NCI-H82 treated with DMSO at 0.1 percent for 48 hours (cell line): ENCODE measurements around the gene VCL.
A peak's percentile ranks its signal among the peaks of the same experiment; 100 is the strongest.

ENCODE experiments used
- DNase-seq: peaks from one replicate; lab custom pipeline; 2025; ENCODE audit not compliant: unreplicated experiment; lab: John Stamatoyannopoulos, UW

The VCL gene

GRCh38 chr10:74150204-74150989 is 152.5 kb downstream of the VCL start, which contains the start of gene AP3M1:
AP3M1 (minus strand) TSS chr10:74150828; CDS start chr10:74138379, 12,449 bp downstream.
- DNase-seq: no peak

- peak; percentile 97 for DNase-seq
Measured at GRCh38 chr10:74150990-74151878, 153.3 kb downstream of the VCL start, which contains the start of gene ADK. ADK (plus strand) TSS chr10:74151221; CDS start chr10:74151279, 58 bp downstream.

GRCh38 chr10:74151879-74152722 is 154.2 kb downstream of the VCL start:
- no peak for DNase-seq

GRCh38 chr10:74153123-74153522 is 155.2 kb downstream of the VCL start:
- no peak for DNase-seq

- DNase-seq: no peak
Measured at GRCh38 chr10:74153676-74154075, 155.8 kb downstream of the VCL start.

- peak; percentile 19 for DNase-seq
Measured at GRCh38 chr10:74156919-74157289, 159.0 kb downstream of the VCL start.

- DNase-seq: no peak
Measured at GRCh38 chr10:74160013-74160412, 162.1 kb downstream of the VCL start.

- no peak for DNase-seq
Measured at GRCh38 chr10:74163319-74164068, 165.6 kb downstream of the VCL start.

GRCh38 chr10:74164716-74165529 is 167.0 kb downstream of the VCL start:
- DNase-seq: no peak

GRCh38 chr10:74165530-74165901 is 167.6 kb downstream of the VCL start:
- no peak for DNase-seq

- no peak for DNase-seq
Measured at GRCh38 chr10:74167443-74167842, 169.5 kb downstream of the VCL start.
